Astrocyte (in vitro differentiated cells and primary cell): ENCODE data around the gene UBXN1.

Source experiments
- CTCF ChIP-seq: IDR thresholded peaks from 2 replicates; pipeline ENCODE4 v1.5.1; 2011; ENCODE audit warnings: low read depth, mild to moderate bottlenecking, inconsistent platforms, low read length, moderate library complexity; ENCODE audit not compliant: insufficient read depth
- EZH2 ChIP-seq: IDR thresholded peaks from 2 replicates; pipeline ENCODE4 v1.6.1; 2012; ENCODE audit warnings: mild to moderate bottlenecking, low read length, inconsistent platforms; ENCODE audit not compliant: insufficient read depth

DNA sequence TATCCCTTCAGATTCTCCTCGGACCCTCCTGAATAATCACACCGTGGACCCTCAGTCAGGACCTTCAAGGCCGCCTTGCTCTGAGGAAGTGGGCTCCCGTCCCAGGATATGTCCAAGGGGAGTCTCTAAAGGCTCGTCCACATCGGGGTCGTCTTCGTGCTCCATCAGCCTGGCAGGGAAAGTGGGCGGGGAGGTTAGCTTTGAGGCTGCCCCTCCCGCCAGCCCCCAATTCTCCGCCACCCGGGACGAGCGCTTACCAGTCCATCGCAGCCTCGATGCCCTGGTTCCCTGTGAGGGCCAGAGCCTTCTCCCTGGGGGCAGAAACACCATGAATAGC lies 472 bp downstream of the UBXN1 start:
- TF ChIP-seq CTCF (no peak), EZH2 (no peak)
